ENCODE data around the gene MCL1. TPM values are rescaled to one million over a fixed set of nuclear protein-coding genes. Genes with fewer than 3 reads are reported as not detected.
"Not testable (repeated sequence)": the region's sequence is repeated elsewhere in the genome, so short reads cannot be mapped to it uniquely, and the experiment has no call there.

The MCL1 gene
- total and polyA plus RNA-seq, 2 experiments from 2014 or later = 55.3 to 244 TPM

- H3K9me3 Mint-ChIP-seq = no peaks in the 10 kb centered on the region
- H3K4me3 Mint-ChIP-seq = no peak overlapping the region
- H3K9me2 ChIP-seq (ENCODE audit: insufficient read depth) = peaks cover 4% of the 10 kb centered on the region; the same call in 1 of the 2 replicates
- no peak overlapping the region for H2AFZ ChIP-seq
- no peak overlapping the region for H3K4me3 ChIP-seq
- peaks cover 4% of the 10 kb centered on the region for H3K27me3 Mint-ChIP-seq (ENCODE audit: insufficient read depth, low read depth, poor library complexity)
- no peak for TF ChIP-seq JUNB (IDR thresholded peaks at IDR 0.05; ENCODE audit: unreplicated experiment)
- no peak for ATAC-seq
- H3K36me3 Mint-ChIP-seq (ENCODE audit: low read depth) = peaks cover 10% of the 10 kb centered on the region; the same call in 2 of the 3 replicates
- H3K4me1 ChIP-seq (ENCODE audit: insufficient read depth) = peaks cover 8% of the 10 kb centered on the region
- no peaks in the 10 kb centered on the region for H3K79me2 ChIP-seq (replicated peaks; ENCODE audit: insufficient read depth)
- H3K4me1 Mint-ChIP-seq = peaks cover 16% of the 10 kb centered on the region
- no peaks in the 10 kb centered on the region for H3K36me3 ChIP-seq (ENCODE audit: insufficient read depth)
- no peak for DNase-seq (ENCODE audit: low spot score)
- H3K27me3 ChIP-seq (ENCODE audit: insufficient read depth) = no peaks in the 10 kb centered on the region
- H3K4me2 ChIP-seq = no peak overlapping the region
- H4K20me1 ChIP-seq (replicated peaks; ENCODE audit: insufficient read depth) = no peaks in the 10 kb centered on the region
- H3F3A ChIP-seq (replicated peaks; ENCODE audit: low read depth) = peaks cover 5% of the 10 kb centered on the region; the same call in 1 of the 2 replicates
- no peak overlapping the region for H3K27ac ChIP-seq (ENCODE audit: low read depth)
- no peak overlapping the region for H3K27ac Mint-ChIP-seq
These were observed 22.1 kb upstream of the MCL1 start for GRCh38 chr1:150601540-150601939.

- Mint-ChIP-seq H3K27me3 (ENCODE audit: insufficient read depth, low read depth, poor library complexity) (peaks cover 10% of the 10 kb centered on the region), H3K9me3 (peaks cover 14% of the 10 kb centered on the region), H3K36me3 (ENCODE audit: low read depth) (peaks cover 30% of the 10 kb centered on the region), H3K4me1 (peaks cover 12% of the 10 kb centered on the region)
- H3F3A ChIP-seq (replicated peaks; ENCODE audit: low read depth); H3K27me3 ChIP-seq (ENCODE audit: insufficient read depth); H3K27ac Mint-ChIP-seq; H2AFZ ChIP-seq; DNase-seq (ENCODE audit: low spot score); ATAC-seq; H3K4me3 ChIP-seq; H3K79me2 ChIP-seq (replicated peaks; ENCODE audit: insufficient read depth); H3K4me3 Mint-ChIP-seq; H3K36me3 ChIP-seq (ENCODE audit: insufficient read depth); H4K20me1 ChIP-seq (replicated peaks; ENCODE audit: insufficient read depth); H3K4me2 ChIP-seq; H3K9me2 ChIP-seq (ENCODE audit: insufficient read depth); H3K4me1 ChIP-seq (ENCODE audit: insufficient read depth): not testable (repeated sequence)
- H3K27ac ChIP-seq (ENCODE audit: low read depth) = 0 out of 2 replicates have a peak overlapping the region, but pooled peaks have one; percentile 52
These were observed 18.9 kb upstream of the MCL1 start for GRCh38 chr1:150598346-150598745.

- TF ChIP-seq NANOG (IDR thresholded peaks at IDR 0.05; ENCODE audit: borderline replicate concordance) = no peak
- no peak for TF ChIP-seq STAT1 (IDR thresholded peaks at IDR 0.05; ENCODE audit: unreplicated experiment)
- no peak for TF ChIP-seq CTCF (conservative IDR thresholded peaks at IDR 0.05; ENCODE audit: low read depth in 2 of 2)
- Mint-ChIP-seq H3K27ac (0 out of 2 replicates have a peak overlapping the region, but pooled peaks have one; percentile 32), H3K4me1 (peaks cover 10% of the 10 kb centered on the region; the same call in 1 of the 3 replicates), H3K9me3 (peaks cover 17% of the 10 kb centered on the region), H3K4me3 (no peak overlapping the region), H3K36me3 (ENCODE audit: low read depth) (peaks cover 34% of the 10 kb centered on the region), H3K27me3 (ENCODE audit: insufficient read depth, low read depth, poor library complexity) (peaks cover 14% of the 10 kb centered on the region)
- Histone ChIP-seq H3K27me3 (ENCODE audit: insufficient read depth) (no peaks in the 10 kb centered on the region), H3K79me2 (replicated peaks; ENCODE audit: insufficient read depth) (no peaks in the 10 kb centered on the region), H3K36me3 (ENCODE audit: insufficient read depth) (peaks cover 5% of the 10 kb centered on the region), H3K27ac (ENCODE audit: low read depth) (no peak overlapping the region), H2AFZ (no peak overlapping the region), H3F3A (replicated peaks; ENCODE audit: low read depth) (peaks cover 6% of the 10 kb centered on the region; the same call in 1 of the 2 replicates), H3K4me3 (no peak overlapping the region), H3K9me2 (ENCODE audit: insufficient read depth) (no peaks in the 10 kb centered on the region), H3K4me1 (ENCODE audit: insufficient read depth) (peaks cover 6% of the 10 kb centered on the region; the same call in 1 of the 2 replicates), H4K20me1 (replicated peaks; ENCODE audit: insufficient read depth) (no peaks in the 10 kb centered on the region), H3K4me2 (no peak overlapping the region)
- ATAC-seq (no peak), DNase-seq (ENCODE audit: low spot score) (no peak)
These were observed 17.6 kb upstream of the MCL1 start for GRCh38 chr1:150596976-150597375.

Measured in GM23338 (cell line).